22Rv1 (cell line): ENCODE data around the gene PDCL3.

Experiments used
- CTCF ChIP-seq: fragments of 450-650 bp; IDR thresholded peaks from 2 replicates; pipeline ENCODE4 v1.5.1; 2017; ENCODE audit warnings: mild to moderate bottlenecking
- ZFX ChIP-seq: fragments of 450-650 bp; IDR thresholded peaks from 2 replicates; pipeline ENCODE4 v1.6.1; 2017; ENCODE audit warnings: antibody characterized with exemption, borderline replicate concordance

GRCh38 chr2:100527440-100528015 is 35.3 kb upstream of the PDCL3 start:
- TF ChIP-seq CTCF (no peak), ZFX (no peak)
